ENCODE measurements around the gene ANXA10. TPM values are rescaled to one million over a fixed set of nuclear protein-coding genes. Genes with fewer than 3 reads are reported as not detected.
"Not testable (repeated sequence)": the region's sequence is repeated elsewhere in the genome, so short reads cannot be mapped to it uniquely, and the experiment has no call there.

The ANXA10 gene
- total and polyA plus RNA-seq, 2 experiments from 2014 or later, result 0.22 to 0.44 TPM

DNA sequence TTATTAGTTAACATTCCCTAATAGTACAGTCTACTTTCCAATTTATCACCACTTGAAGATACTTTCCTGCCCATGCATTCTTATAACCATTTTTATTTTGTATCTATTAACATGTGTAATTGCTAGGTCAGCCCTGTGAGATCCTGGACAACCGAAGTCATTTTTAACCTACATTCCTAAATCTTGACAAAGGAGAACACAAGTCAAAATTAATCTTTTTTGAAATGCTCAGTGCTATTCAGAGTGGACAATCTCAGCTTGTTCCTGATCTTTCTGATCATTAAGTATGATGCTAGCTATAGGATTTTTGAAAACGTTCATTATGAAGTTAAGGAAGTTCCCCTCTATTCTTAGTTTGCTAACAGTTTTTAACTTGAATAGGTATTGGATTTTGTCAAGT, 37.5 kb downstream of the ANXA10 start:
- no peaks in the 10 kb centered on the region for H3K36me3 ChIP-seq (ENCODE audit: low read depth)
- H3K9me2 ChIP-seq (ENCODE audit: insufficient read depth), result no peaks in the 10 kb centered on the region
- H3K9ac ChIP-seq, result no peak overlapping the region
- H3F3A ChIP-seq (ENCODE audit: insufficient read depth), result peaks cover 11% of the 10 kb centered on the region; the same call in 1 of the 2 replicates
- H3K4me2 ChIP-seq (ENCODE audit: unreplicated experiment), result no peak overlapping the region
- no peaks in the 10 kb centered on the region for H3K9me3 ChIP-seq (ENCODE audit: low read depth)
- in situ Hi-C loops (cut with MboI), result no loop called here
- H3K4me1 ChIP-seq (ENCODE audit: insufficient read depth), result peaks cover 6% of the 10 kb centered on the region
- H4K20me1 ChIP-seq (ENCODE audit: insufficient read depth), result no peaks in the 10 kb centered on the region
- 0 out of 2 replicates have a peak overlapping the region, but pooled peaks have one; percentile 30 for H2AFZ ChIP-seq
- TF ChIP-seq EZH2phosphoT487 (IDR thresholded peaks at IDR 0.05; ENCODE audit: insufficient read depth, low read depth) (no peak), EZH2 (IDR thresholded peaks at IDR 0.05; ENCODE audit: insufficient read depth, poor library complexity, severe bottlenecking) (no peak)
- H3K4me3 ChIP-seq, result no peak overlapping the region
- no peaks in the 10 kb centered on the region for H3K79me2 ChIP-seq (ENCODE audit: insufficient read depth)
- H3K27ac ChIP-seq, result no peak overlapping the region
- no peak for DNase-seq
- no peaks in the 10 kb centered on the region for H3K27me3 ChIP-seq (replicated peaks; ENCODE audit: insufficient read depth)
- WGBS, 2 experiments (ENCODE audit: low coverage in 1 of 2, low lambda C conversion rate in 2 of 2, missing lambda C conversion rate in 2 of 2), result 34 to 49% methylated on average over 2 of the region's 2 CpGs

DNA sequence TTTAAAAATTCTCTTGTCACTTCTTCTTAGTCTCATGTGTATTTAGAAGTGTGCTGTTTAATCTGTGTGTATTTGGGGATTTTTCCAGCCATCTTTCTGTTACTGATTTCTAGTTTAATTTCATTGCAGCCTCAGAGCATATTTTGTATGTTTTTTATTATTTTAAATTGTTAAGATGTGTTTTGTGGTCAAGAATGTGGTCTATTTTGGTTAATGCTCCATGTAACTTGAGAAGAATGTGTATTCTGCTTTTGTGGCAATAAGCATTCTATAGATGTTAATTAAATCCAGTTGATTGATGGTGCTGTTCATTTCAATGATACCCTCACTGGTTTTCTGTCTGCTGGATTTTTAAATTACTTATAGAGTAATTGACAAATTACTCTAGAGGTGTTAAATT, 38.9 kb downstream of the ANXA10 start:
- Histone ChIP-seq H3K9ac (no peak overlapping the region), H3K9me2 (ENCODE audit: insufficient read depth) (no peaks in the 10 kb centered on the region), H3K4me2 (ENCODE audit: unreplicated experiment) (no peak overlapping the region), H3K9me3 (ENCODE audit: low read depth) (no peaks in the 10 kb centered on the region), H3K27ac (no peak overlapping the region), H2AFZ (no peak overlapping the region), H3K27me3 (replicated peaks; ENCODE audit: insufficient read depth) (no peaks in the 10 kb centered on the region), H3F3A (ENCODE audit: insufficient read depth) (no peaks in the 10 kb centered on the region), H3K4me3 (no peak overlapping the region), H4K20me1 (ENCODE audit: insufficient read depth) (no peaks in the 10 kb centered on the region), H3K36me3 (ENCODE audit: low read depth) (no peaks in the 10 kb centered on the region), H3K79me2 (ENCODE audit: insufficient read depth) (no peaks in the 10 kb centered on the region), H3K4me1 (ENCODE audit: insufficient read depth) (peaks cover 5% of the 10 kb centered on the region; the same call in 1 of the 2 replicates)
- DNase-seq, result no peak
- TF ChIP-seq EZH2 (IDR thresholded peaks at IDR 0.05; ENCODE audit: insufficient read depth, poor library complexity, severe bottlenecking) (no peak), EZH2phosphoT487 (IDR thresholded peaks at IDR 0.05; ENCODE audit: insufficient read depth, low read depth) (no peak)
- in situ Hi-C loops (cut with MboI), result no loop called here

DNA sequence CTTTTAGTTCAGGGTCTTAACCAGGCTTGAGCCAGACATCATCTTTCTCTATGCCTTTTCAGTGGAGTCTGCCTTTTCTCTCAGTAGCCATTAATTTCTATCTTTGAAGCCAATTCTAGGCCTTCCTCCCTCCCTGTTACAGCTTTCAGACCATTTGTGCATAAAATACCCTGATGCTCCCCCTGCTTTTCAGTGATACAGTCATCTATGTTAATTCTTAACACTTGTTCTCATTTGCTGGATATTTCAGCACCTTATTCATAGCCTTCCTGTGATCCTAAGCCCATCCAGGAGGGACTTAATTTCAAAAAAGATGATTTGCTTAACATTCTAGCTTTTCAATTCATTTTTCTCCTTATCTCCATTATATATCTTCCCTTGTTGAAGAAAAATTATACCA, 42.3 kb downstream of the ANXA10 start:
- Histone ChIP-seq H3K79me2 (ENCODE audit: insufficient read depth) (no peaks in the 10 kb centered on the region), H3K36me3 (ENCODE audit: low read depth) (no peaks in the 10 kb centered on the region), H3K27me3 (replicated peaks; ENCODE audit: insufficient read depth) (no peaks in the 10 kb centered on the region), H2AFZ (peak overlapping the region; percentile 49; the same call in 1 of the 2 replicates), H3K4me3 (no peak overlapping the region), H3K9me3 (ENCODE audit: low read depth) (no peaks in the 10 kb centered on the region), H3K27ac (no peak overlapping the region), H3F3A (ENCODE audit: insufficient read depth) (peaks cover 22% of the 10 kb centered on the region), H4K20me1 (ENCODE audit: insufficient read depth) (no peaks in the 10 kb centered on the region), H3K9ac (no peak overlapping the region), H3K4me2 (ENCODE audit: unreplicated experiment) (no peak overlapping the region), H3K9me2 (ENCODE audit: insufficient read depth) (no peaks in the 10 kb centered on the region), H3K4me1 (ENCODE audit: insufficient read depth) (peaks cover 27% of the 10 kb centered on the region)
- in situ Hi-C loops (cut with MboI), result no loop called here
- DNase-seq, result peak; percentile 12
- TF ChIP-seq EZH2phosphoT487 (IDR thresholded peaks at IDR 0.05; ENCODE audit: insufficient read depth, low read depth) (no peak), EZH2 (IDR thresholded peaks at IDR 0.05; ENCODE audit: insufficient read depth, poor library complexity, severe bottlenecking) (no peak)

DNA sequence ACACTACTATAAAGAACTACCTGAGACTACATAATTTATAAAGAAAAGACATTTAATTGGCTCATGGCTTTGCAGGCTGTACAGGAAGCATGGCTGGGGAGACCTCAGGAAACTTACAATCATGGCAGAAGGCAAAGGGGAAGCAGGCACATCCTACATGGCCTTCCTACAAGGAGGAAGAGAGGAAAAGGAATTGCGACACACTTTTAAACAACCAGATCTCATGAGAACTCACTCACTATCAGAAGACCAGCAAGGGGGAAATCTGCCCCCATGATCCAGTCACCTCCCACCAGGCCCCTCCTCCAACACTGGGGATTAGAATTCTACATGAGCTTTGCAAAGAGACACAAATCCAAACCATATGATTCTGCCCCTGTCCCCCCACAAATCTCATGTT, 43.5 kb downstream of the ANXA10 start:
- H3K79me2 ChIP-seq (ENCODE audit: insufficient read depth); H4K20me1 ChIP-seq (ENCODE audit: insufficient read depth); H3K4me3 ChIP-seq; H3K9me3 ChIP-seq (ENCODE audit: low read depth); H3K27me3 ChIP-seq (replicated peaks; ENCODE audit: insufficient read depth); DNase-seq; H3K4me2 ChIP-seq (ENCODE audit: unreplicated experiment); H2AFZ ChIP-seq; H3K9ac ChIP-seq; in situ Hi-C loops (cut with MboI); H3K9me2 ChIP-seq (ENCODE audit: insufficient read depth); H3K27ac ChIP-seq; H3K36me3 ChIP-seq (ENCODE audit: low read depth): not testable (repeated sequence)
- WGBS, 2 experiments (ENCODE audit: low coverage in 1 of 2, low lambda C conversion rate in 2 of 2, missing lambda C conversion rate in 2 of 2), result 87 to 93% methylated on average over 1 of the region's 1 CpG
- H3K4me1 ChIP-seq (ENCODE audit: insufficient read depth), result peaks cover 32% of the 10 kb centered on the region
- peaks cover 26% of the 10 kb centered on the region for H3F3A ChIP-seq (ENCODE audit: insufficient read depth)

DNA sequence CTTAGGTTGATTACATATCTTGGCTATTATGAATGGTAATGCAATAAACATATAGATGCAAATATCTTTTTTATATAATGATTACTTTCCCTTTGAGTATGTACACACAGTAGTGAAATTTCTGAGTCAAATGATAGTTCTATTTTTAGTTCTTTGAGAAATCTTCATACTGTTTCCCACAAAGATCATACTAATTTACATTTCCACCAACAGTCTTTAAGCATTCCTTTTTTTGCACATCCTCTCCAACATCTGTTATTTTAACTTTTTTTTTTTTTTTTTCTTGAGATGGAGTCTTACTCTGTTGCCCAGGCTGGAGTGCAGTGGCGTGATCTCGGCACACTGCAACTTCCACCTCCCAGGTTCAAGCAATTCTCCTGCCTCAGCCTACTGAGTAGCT, 45.4 kb downstream of the ANXA10 start:
- H3K9me3 ChIP-seq (ENCODE audit: low read depth); H4K20me1 ChIP-seq (ENCODE audit: insufficient read depth); H2AFZ ChIP-seq; H3K79me2 ChIP-seq (ENCODE audit: insufficient read depth); H3K36me3 ChIP-seq (ENCODE audit: low read depth); H3K27me3 ChIP-seq (replicated peaks; ENCODE audit: insufficient read depth); H3K4me3 ChIP-seq; in situ Hi-C loops (cut with MboI); H3K9me2 ChIP-seq (ENCODE audit: insufficient read depth): not testable (repeated sequence)
- Histone ChIP-seq H3F3A (ENCODE audit: insufficient read depth) (peaks cover 26% of the 10 kb centered on the region), H3K27ac (peak overlapping the region; percentile 90), H3K4me1 (ENCODE audit: insufficient read depth) (peaks cover 32% of the 10 kb centered on the region), H3K4me2 (ENCODE audit: unreplicated experiment) (peak overlapping the region; percentile 57), H3K9ac (peak overlapping the region; percentile 55)
- 91% methylated on average over 2 of the region's 2 CpGs; no CpG with 5 or more reads in 1 of the 2 experiments for WGBS, 2 experiments (ENCODE audit: low coverage in 1 of 2, low lambda C conversion rate in 2 of 2, missing lambda C conversion rate in 2 of 2)
- peak; percentile 45 for DNase-seq
